ENCODE results near the gene ALOX15.

DNA sequence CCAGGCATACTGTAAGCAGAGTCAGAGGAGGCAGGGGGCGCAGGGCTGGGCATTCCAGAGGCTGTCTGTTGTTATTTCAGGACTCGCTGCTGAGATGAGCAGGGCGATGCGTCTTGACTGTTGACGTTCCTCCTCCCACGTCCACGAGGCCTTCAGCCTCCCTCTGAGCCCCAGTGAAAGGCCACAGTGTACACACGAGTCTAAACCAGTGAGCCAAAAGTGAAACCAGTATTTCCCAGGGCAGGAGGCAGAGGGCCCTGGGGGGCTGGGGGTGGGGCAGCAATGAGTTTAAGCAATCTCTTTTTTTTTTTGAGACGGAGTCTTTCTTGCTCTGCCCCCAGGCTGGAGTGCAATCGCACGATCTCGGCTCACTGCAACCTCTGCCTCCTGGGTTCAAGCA, 35.7 kb downstream of the ALOX15 start:
- TF ChIP-seq POLR2A (IDR thresholded peaks at IDR 0.05; ENCODE audit: low read length) (no peak), GATA1 (IDR thresholded peaks at IDR 0.05; ENCODE audit: low read depth, low read length) (no peak)

Data from erythroblast (primary cell).